ENCODE results near the gene IP6K2.
"Not testable (repeated sequence)": the region's sequence is repeated elsewhere in the genome, so short reads cannot be mapped to it uniquely, and the experiment has no call there.

Gene IP6K2

DNA sequence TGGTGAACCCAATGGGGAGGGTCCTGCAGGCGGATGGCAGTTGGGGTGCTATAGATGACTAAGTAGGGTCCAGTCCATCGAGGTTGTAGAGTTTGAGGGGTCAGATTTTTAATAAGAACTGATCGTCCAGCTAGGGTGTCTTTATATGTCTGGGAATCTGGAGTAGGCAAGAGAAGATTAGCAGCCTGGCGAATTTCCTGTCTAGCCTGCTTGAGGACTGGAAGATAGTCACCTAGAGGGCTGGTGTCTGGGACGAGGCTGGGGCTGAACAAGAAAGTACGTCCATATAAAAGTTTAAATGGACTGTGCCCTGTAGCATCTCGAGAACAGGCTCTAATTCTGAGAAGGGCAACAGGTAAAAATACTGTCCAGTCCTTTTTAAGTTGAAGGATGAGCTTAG lies 6.7 kb upstream of the IP6K2 start:
- H3K9me2 ChIP-seq (replicated peaks; ENCODE audit: control insufficient read depth, low read length), result no peaks in the 10 kb centered on the region
- no peaks in the 10 kb centered on the region for H3K4me1 ChIP-seq (ENCODE audit: control insufficient read depth, low read length)
- H3K9me3 ChIP-seq (ENCODE audit: control insufficient read depth, insufficient read depth, low read length), result no peaks in the 10 kb centered on the region
- H3K4me3 ChIP-seq (ENCODE audit: low read length), result no peak overlapping the region
- no peaks in the 10 kb centered on the region for H3K27me3 ChIP-seq (ENCODE audit: control insufficient read depth, low read length)
- TF ChIP-seq EZH2phosphoT487 (IDR thresholded peaks at IDR 0.05; ENCODE audit: borderline replicate concordance, low read length), result no peak
- TF ChIP-seq, protein P1, sequence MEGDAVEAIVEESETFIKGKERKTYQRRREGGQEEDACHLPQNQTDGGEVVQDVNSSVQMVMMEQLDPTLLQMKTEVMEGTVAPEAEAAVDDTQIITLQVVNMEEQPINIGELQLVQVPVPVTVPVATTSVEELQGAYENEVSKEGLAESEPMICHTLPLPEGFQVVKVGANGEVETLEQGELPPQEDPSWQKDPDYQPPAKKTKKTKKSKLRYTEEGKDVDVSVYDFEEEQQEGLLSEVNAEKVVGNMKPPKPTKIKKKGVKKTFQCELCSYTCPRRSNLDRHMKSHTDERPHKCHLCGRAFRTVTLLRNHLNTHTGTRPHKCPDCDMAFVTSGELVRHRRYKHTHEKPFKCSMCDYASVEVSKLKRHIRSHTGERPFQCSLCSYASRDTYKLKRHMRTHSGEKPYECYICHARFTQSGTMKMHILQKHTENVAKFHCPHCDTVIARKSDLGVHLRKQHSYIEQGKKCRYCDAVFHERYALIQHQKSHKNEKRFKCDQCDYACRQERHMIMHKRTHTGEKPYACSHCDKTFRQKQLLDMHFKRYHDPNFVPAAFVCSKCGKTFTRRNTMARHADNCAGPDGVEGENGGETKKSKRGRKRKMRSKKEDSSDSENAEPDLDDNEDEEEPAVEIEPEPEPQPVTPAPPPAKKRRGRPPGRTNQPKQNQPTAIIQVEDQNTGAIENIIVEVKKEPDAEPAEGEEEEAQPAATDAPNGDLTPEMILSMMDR (IDR thresholded peaks at IDR 0.05; ENCODE audit: low read depth, low read length, poor library complexity, severe bottlenecking), result no peak
- H3F3A ChIP-seq (ENCODE audit: control insufficient read depth, insufficient read depth), result no peaks in the 10 kb centered on the region
- H3K4me2 ChIP-seq (ENCODE audit: low read length), result no peak overlapping the region
- no peaks in the 10 kb centered on the region for H4K20me1 ChIP-seq (ENCODE audit: control insufficient read depth, insufficient read depth, low read depth, low read length)
- H3K79me2 ChIP-seq (ENCODE audit: control insufficient read depth, low read length), result no peaks in the 10 kb centered on the region
- no peaks in the 10 kb centered on the region for H3K36me3 ChIP-seq (ENCODE audit: control insufficient read depth, low read length)
- no peak overlapping the region for H3K27ac ChIP-seq (ENCODE audit: low read depth, low read length)

DNA sequence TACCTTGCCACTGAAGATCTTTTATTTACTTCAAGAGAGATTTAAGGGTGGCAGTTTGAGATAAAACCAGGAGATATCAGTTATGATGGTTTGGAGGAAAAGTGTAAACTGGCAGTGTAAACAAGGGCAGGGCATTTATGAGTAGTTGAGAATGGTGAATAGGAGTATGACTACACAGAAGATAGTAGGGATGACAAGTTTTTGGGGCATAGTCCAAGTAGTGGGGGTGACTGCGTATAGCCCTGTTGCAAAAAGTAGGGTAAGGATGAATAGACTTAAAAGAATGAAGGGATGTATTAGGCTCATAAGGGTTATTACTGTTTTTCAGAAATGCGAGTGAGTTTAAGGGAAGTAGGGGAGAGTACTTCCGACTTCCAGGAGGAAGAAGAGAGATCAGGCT lies 6.3 kb upstream of the IP6K2 start:
- not testable (repeated sequence) for H3K4me1 ChIP-seq (ENCODE audit: control insufficient read depth, low read length); H4K20me1 ChIP-seq (ENCODE audit: control insufficient read depth, insufficient read depth, low read depth, low read length); H3K9me3 ChIP-seq (ENCODE audit: control insufficient read depth, insufficient read depth, low read length); H3K27me3 ChIP-seq (ENCODE audit: control insufficient read depth, low read length); H3K9me2 ChIP-seq (replicated peaks; ENCODE audit: control insufficient read depth, low read length); H3K4me3 ChIP-seq (ENCODE audit: low read length); H3K4me2 ChIP-seq (ENCODE audit: low read length); H3K36me3 ChIP-seq (ENCODE audit: control insufficient read depth, low read length); H3F3A ChIP-seq (ENCODE audit: control insufficient read depth, insufficient read depth); H3K27ac ChIP-seq (ENCODE audit: low read depth, low read length); H3K79me2 ChIP-seq (ENCODE audit: control insufficient read depth, low read length)

DNA sequence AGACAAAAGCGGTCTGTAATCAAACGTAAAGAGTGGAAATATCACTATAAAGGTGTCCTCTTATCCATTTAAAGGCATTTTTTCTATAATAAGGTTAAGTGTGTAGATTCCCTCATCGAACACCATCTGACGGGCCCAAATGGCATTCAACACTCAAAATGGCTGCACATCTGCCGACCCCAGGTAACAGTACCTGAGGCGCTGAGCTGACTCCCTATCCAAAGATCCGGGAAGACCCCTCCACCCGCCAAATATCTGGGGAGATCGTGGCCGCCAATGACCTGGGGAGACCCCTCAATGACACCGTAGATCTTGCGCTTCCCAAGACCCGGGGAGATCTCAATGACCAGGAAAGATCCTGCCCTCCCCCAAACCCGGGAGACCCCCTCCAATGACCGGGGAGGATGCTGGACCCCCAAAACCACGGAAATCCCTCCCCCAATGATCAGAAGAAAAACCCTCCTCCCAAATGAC lies 476 bp downstream of the IP6K2 start:
- H3K4me1 ChIP-seq (ENCODE audit: control insufficient read depth, low read length), result peaks cover 19% of the 10 kb centered on the region
- peak overlapping the region; percentile 98 for H3K4me3 ChIP-seq (ENCODE audit: low read length)
- H3K27me3 ChIP-seq (ENCODE audit: control insufficient read depth, low read length), result no peaks in the 10 kb centered on the region
- no peaks in the 10 kb centered on the region for H3F3A ChIP-seq (ENCODE audit: control insufficient read depth, insufficient read depth)
- peak overlapping the region; percentile 54 for H3K27ac ChIP-seq (ENCODE audit: low read depth, low read length)
- H3K9me2 ChIP-seq (replicated peaks; ENCODE audit: control insufficient read depth, low read length), result no peaks in the 10 kb centered on the region
- peaks cover 55% of the 10 kb centered on the region for H3K79me2 ChIP-seq (ENCODE audit: control insufficient read depth, low read length)
- H3K9me3 ChIP-seq (ENCODE audit: control insufficient read depth, insufficient read depth, low read length), result no peaks in the 10 kb centered on the region
- peaks cover 3% of the 10 kb centered on the region; the same call in 1 of the 2 replicates for H4K20me1 ChIP-seq (ENCODE audit: control insufficient read depth, insufficient read depth, low read depth, low read length)
- H3K4me2 ChIP-seq (ENCODE audit: low read length), result peak overlapping the region; percentile 63
- peaks cover 45% of the 10 kb centered on the region for H3K36me3 ChIP-seq (ENCODE audit: control insufficient read depth, low read length)
- TF ChIP-seq, protein P1 (IDR thresholded peaks at IDR 0.05; ENCODE audit: low read depth, low read length, poor library complexity, severe bottlenecking), result no peak
- TF ChIP-seq EZH2phosphoT487 (IDR thresholded peaks at IDR 0.05; ENCODE audit: borderline replicate concordance, low read length), result no peak

DNA sequence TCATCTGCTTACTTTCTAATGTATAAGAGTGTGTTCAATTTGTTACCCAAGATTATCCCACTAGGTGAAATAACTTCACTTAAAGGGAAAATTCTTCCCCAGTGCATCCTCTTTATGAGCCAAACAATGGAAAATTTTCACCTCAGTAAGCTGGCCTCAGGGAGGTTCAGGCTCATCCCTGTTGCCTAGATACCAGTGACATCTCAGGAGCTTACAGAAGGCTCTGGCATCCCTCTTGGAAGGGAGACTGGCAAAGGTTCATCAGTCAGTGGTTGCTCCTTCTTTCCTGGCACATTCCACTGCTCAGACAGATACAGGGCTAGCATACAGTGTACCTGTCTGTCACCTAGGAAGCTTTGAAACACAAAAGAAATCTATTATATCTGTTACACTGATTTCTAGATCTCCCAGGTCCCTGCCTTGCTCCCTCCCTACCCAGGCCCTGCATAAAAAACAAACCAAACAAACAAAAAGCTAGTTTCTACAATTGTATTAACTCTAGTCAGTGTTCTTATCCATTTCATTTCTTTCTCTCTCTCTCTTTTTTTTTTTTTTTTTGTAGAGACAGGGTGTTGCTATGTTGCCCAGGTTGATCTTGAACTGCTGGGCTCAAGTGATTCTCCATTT lies 1.7 kb downstream of the IP6K2 start:
- TF ChIP-seq, protein P1 (IDR thresholded peaks at IDR 0.05; ENCODE audit: low read depth, low read length, poor library complexity, severe bottlenecking), result no peak
- TF ChIP-seq EZH2phosphoT487 (IDR thresholded peaks at IDR 0.05; ENCODE audit: borderline replicate concordance, low read length), result no peak
- peaks cover 20% of the 10 kb centered on the region for H3K4me1 ChIP-seq (ENCODE audit: control insufficient read depth, low read length)
- H3F3A ChIP-seq (ENCODE audit: control insufficient read depth, insufficient read depth), result no peaks in the 10 kb centered on the region
- H4K20me1 ChIP-seq (ENCODE audit: control insufficient read depth, insufficient read depth, low read depth, low read length), result peaks cover 3% of the 10 kb centered on the region; the same call in 1 of the 2 replicates
- H3K27me3 ChIP-seq (ENCODE audit: control insufficient read depth, low read length), result no peaks in the 10 kb centered on the region
- peak overlapping the region; percentile 98 for H3K4me3 ChIP-seq (ENCODE audit: low read length)
- peak overlapping the region; percentile 63 for H3K4me2 ChIP-seq (ENCODE audit: low read length)
- peaks cover 68% of the 10 kb centered on the region for H3K79me2 ChIP-seq (ENCODE audit: control insufficient read depth, low read length)
- H3K36me3 ChIP-seq (ENCODE audit: control insufficient read depth, low read length), result peaks cover 56% of the 10 kb centered on the region
- no peak overlapping the region for H3K27ac ChIP-seq (ENCODE audit: low read depth, low read length)
- no peaks in the 10 kb centered on the region for H3K9me2 ChIP-seq (replicated peaks; ENCODE audit: control insufficient read depth, low read length)
- no peaks in the 10 kb centered on the region for H3K9me3 ChIP-seq (ENCODE audit: control insufficient read depth, insufficient read depth, low read length)
